GM13976 (cell line): ENCODE data around the gene RPL22L1.

Experiments used
- DNase-seq: peaks from one replicate; pipeline ENCODE4 v3.0.0; 2012; ENCODE audit warnings: low spot score
- CTCF ChIP-seq: IDR thresholded peaks from 2 replicates; pipeline ENCODE4 v1.5.1; 2012; ENCODE audit warnings: borderline replicate concordance, mild to moderate bottlenecking; ENCODE audit not compliant: insufficient read depth; ENCODE audit errors: extremely low read depth, missing control alignments, control extremely low read depth
- in situ Hi-C: fragments of 300-500 bp; cut with MboI; formaldehyde crosslinking; loops from one replicate; pipeline ENCODE4 v1.12.0; 2022; ENCODE audit warnings: low sequenced_read_pairs, mixed read lengths, inconsistent platforms; ENCODE audit not compliant: unreplicated experiment

Gene RPL22L1

DNA sequence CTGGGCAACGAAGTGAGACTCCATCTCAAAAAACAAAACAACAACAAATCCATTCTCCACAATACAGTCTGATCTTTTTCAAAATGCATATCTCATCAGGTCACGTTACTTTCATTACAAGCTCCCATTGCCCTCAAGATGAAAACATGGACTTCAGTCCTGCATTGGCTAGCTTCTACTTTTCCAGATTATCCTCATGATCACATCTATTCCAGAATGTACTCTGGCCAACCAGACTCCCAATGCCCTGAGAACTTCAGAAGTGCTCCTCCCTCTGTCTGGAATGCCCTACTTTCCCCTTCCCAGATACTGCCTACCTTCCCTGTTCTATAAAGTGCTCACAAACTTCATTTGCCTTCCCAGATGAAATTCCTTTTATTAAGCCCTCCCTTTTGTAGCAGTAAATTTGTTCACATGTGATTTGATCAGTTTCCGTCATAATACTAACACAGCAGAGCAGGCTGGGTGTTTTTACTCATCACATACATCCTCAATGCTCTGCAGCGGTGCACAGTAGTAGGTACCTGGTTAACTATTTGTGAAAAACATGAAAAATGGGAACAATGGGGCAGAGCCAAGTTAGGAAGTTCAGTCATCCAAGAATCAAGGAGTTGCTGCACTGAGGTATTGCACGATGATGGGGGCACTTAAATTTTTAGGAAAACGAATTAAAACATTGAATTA, 5.3 kb downstream of the RPL22L1 start:
- in situ Hi-C loops: no loop called here
- TF ChIP-seq CTCF: no peak
- DNase-seq: no peak

DNA sequence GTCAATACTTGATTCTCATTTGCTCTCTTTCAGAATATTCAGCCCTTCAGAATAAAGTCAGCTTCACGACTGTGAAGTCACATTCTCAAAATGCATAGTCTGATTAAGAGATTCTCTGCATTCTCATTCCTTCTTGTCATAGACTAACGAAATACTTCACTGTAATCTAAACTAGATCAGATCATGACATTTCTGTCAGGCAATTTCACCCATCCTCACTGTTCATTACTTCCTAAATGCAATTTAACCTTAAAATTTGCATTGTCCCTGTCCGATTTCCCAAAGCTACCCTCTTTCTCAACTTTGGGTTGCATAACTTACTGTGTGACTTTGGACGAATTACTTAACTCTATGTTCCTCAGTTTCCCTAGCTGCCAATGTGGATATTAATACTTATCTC, 6.2 kb downstream of the RPL22L1 start:
- no peak for DNase-seq
- in situ Hi-C loops: no loop called here
- no peak for TF ChIP-seq CTCF

GRCh38 chr3:170862618-170863374, 7.2 kb downstream of the RPL22L1 start:
- DNase-seq: no peak
- in situ Hi-C loops: no loop called here

DNA sequence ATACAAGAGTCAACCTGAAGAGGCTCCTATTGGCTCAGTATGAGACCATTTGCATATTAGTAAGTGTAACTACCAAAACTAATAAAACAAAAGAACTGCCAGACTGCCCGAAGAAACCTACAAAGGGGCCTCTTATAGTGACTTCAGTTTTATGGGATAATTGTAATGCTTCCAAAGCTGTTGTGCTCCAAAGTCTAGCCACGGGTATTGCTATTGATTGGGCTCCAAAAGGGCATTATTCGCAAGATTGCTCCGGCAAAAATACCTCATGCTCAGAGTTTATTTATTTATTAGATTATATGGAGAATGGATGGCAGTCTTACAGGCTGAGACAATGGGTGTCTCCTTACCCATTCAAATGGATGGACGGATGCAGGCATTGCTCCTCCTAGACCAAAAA, 11.4 kb downstream of the RPL22L1 start:
- DNase-seq: no peak
- no peak for TF ChIP-seq CTCF
- in situ Hi-C loops: no loop called here

More at GRCh38 chr3:170862618-170863374, 7.2 kb downstream of the RPL22L1 start:
- no peak for TF ChIP-seq CTCF

DNA sequence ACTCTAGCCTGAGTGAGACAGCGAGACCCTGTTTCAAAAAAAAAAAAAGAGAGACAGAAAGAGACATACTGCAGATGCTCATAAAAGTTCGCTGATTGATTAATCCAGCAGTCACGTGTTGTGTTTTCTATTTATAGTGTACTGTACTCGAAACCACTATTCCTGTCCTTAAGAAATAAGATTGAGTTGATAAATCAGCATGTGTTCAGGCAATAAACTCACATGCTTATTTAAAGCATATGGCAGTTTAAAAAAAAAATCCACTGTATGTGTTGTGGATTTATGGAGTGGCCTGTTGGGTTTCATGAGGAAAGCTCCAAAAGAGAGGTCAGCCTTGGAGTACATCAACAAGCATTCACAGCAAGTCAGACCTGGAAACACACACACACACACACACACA, 17.7 kb downstream of the RPL22L1 start:
- in situ Hi-C loops: no loop called here

DNA sequence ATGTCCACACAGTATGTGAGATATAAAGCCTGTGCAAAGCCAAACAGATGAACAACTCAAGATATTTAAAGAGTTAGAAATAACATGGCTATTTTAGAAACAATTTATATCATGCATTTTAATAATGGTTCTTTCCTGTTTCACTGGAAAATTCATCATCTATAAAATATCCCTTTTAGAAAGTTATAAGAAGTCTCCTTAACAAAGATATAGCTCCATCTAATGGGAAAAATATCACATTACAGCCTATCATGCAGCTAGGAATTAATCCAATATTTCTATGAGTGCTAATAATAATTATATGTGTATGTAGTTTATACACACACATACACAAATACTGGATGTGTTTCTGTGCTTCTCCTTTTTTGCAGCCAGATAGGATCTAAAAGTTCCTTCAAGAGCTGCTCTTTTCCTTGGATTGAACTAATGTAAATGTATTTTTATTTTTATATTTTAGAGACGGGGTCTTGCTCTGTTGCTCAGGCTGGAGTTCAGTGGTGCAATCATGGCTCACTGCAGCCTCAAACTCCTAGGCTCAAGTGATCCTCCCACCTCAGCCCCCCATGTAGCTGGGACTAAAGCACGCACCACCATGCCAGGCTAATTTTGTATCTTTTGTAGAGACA, 21.6 kb downstream of the RPL22L1 start:
- peak; percentile 15 for DNase-seq
- in situ Hi-C loops: no loop called here
- no peak for TF ChIP-seq CTCF

More for the DNA sequence above, 17.7 kb downstream of the RPL22L1 start:
- TF ChIP-seq CTCF: no peak
- DNase-seq: no peak
